ENCODE results near the gene SFRP4. TPM values are rescaled to one million over a fixed set of nuclear protein-coding genes. Genes with fewer than 3 reads are reported as not detected.

SFRP4 gene
- total and polyA plus RNA-seq, 2 of the 8 experiments (the other 6 are each of a cell fraction or from before 2014, with no cell fraction given): 0.03 TPM; not detected in 1

DNA sequence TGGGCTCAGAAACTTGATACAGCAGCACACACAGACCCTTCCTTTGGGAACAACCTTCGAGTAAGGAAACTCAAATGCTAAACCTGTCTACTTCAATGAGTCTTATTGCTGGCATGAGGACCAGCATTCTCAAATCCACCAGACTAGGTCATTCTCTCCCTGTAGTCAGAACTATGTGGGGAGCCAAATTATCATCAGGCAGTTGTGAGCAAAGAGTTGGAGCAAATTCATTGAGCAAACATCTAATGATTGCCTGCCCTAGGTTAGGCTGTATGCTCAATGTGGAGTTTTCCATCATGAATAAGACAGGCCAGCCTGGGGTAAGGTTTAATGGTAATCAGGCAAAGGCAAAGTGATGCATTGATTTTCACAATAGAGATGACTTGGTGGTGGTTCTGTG, 7.4 kb upstream of the SFRP4 start (continued):
- TF ChIP-seq SIN3A (conservative IDR thresholded peaks at IDR 0.05 in 1 of 2, IDR thresholded peaks at IDR 0.05 in 1 of 2; ENCODE audit: low read depth in 1 of 2, low read length in 2 of 2) (no peak), RXRA (IDR thresholded peaks at IDR 0.05; ENCODE audit: insufficient read depth, low read depth, low read length) (no peak)

Measured in H1 (cell line).